RPMI8226 (cell line): Measurements from ENCODE around the gene NPTXR.
"Not testable (repeated sequence)": the region's sequence is repeated elsewhere in the genome, so short reads cannot be mapped to it uniquely, and the experiment has no call there.

Experiments used
- DNase-seq: peaks from one replicate; pipeline ENCODE4 v3.0.0-alpha.2; 2015

The NPTXR gene

DNA sequence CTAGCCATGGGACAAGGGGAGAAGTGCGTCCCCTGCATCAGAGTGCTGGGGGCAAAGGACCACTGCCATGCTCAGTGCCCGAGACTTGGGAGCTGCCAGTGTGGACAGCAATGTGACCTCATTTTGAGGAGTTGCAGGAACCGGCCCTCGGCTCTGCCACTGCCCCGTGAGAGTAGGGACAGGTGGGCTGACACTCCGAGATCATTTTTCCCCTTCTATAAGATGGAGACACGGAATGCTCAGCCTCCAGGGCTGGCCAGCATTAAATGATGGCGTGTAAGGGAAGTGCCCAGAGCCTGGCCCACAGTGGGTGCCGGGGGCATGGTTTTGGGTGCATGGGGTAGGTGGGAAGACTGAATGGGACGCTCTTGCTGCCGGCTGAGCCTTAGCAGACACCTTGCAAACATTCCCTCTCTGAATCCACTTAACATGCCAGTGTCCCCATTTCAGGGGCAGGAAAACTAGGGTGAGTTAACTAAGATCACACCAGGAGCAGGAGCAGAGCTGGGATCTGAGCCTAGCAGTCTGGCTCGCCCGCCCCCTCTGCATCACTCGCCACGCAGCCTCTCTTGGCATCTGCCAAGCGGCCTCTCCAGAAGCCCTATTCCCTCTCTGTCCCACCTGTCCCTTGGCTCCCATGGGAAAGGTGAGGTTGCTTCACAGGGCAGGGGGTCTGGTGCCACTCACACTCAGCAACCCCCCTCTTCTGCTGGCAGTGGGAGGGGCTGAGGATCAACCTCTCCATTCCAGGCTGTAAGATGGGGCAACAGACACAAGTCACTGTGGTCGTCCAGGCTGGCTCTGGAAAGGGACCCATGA is 13.6 kb downstream of the NPTXR start:
- DNase-seq, result no peak

DNA sequence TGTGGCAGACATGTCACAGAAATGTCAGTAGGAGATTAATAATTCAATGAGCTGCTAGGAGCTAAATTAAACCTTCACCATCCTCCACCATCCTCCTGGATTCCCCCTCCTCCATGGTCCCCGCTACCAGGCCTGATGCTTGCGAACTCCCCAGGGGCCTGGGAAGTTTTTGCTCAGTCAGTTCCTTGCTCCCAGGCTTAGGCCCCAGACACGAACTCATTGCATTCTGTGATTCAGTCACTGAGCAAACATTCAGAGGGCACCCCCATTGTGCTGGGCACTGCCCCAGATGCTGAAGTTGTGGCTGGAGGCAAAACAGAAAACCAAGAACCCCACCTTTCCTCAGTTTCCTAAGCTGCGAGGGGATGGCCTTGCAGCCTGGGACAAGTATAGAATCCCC is 14.3 kb downstream of the NPTXR start:
- DNase-seq, result no peak

DNA sequence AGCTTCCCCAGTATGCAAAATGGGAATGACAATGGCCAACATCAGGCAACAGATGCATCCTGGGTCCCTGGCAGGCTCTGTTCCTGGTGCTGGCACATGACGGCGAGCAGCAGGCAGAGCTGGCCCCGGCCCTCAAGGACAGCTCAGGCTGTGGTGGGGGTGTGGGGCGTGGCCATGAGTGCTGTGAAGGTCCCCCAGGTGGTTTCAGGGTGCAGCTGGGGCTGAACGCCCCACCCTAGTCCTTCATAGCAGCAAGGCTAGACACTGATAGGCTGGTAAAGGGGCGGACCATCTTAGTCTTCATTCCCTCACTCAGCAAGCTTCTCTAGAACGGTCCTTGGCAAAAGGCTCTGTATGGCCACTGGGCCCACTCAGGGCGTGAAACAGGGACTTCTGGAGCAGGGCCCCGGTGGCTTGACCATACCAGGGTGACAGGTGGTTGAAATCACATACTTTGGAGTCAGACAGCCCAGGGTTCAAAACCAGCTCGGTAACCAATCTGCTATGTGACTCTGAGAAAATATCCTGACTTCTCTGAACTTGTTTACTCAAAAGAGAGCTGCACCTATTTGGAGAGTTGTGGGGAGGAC is 15.1 kb downstream of the NPTXR start:
- DNase-seq, result no peak

DNA sequence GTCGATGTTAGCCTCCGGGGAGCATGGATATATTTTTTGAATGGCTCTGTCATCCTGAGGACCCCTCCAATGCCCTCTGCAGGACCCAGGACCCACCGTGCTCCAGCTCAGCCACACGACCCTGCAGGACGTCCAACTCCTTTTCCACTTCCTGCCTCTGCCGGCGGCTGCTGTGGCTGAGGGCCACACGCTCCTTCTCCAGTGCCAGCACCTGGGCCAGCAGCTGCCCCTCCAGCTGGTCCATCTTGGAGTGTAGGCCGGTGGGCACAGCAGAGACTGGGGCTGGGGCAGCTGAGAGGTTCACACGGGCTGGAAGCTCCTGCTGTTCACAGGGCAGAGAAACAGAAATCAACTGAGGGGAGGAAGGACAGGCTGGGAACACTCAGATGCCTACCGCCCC is 15.6 kb downstream of the NPTXR start:
- DNase-seq, result no peak

DNA sequence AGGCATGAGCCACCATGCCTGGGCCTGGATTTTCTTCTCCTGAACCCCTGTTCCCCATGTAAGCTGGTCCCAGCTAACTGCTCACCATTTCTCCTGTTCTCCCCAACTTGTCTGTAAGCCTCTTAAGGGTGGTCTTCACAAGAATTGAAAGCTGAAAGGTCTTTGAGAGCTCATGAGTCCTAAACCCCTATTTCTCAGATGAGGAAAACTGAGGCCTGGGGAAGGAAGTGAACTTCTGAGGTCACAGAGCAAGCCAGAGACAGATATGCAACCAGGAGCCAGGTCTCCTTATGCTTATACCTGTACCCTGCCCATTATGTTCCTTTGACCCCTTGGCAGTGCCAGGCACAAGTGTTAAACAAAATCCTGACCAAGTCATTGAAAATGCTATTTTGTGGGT is 16.3 kb downstream of the NPTXR start:
- no peak for DNase-seq

DNA sequence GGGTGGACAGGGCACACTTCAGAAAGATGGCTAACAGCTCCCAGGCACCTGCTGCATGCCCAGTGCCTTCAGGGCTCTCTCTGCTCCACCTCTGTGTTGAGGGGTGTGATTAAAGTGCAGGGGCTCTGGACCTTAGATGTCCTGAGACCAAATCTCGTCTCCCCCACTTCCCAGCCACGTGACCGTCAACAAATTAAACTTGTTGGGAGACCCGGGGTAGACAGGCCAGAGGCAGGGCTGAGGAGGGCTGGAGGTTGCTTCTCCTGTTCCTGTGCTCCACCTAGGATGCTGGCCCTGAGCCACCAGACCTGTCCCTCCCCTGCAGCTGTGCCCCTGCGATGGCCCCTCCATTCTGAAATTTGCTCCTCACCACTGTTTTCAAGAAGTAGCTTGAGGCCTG is 17.0 kb downstream of the NPTXR start:
- DNase-seq, result no peak

DNA sequence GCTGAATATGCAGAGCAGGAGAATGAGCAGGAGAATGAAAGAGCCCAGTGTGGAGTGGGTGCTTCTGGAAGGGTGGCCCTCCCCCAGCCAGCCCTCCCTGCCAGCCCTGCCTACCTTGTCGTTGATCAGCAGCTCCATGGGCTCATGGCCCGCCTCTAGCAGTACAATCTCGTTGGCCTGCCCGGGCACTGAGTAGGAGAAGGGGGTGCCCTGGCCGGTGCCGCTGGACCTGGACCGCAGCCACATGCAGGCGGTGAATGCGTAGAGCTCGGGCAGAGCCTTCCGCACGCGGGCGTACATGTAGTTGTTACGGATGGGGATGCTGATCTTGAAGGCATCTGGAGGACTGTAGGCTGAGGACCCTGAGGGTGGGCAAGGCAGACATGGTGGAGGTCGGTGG is 17.4 kb downstream of the NPTXR start:
- DNase-seq, result no peak

DNA sequence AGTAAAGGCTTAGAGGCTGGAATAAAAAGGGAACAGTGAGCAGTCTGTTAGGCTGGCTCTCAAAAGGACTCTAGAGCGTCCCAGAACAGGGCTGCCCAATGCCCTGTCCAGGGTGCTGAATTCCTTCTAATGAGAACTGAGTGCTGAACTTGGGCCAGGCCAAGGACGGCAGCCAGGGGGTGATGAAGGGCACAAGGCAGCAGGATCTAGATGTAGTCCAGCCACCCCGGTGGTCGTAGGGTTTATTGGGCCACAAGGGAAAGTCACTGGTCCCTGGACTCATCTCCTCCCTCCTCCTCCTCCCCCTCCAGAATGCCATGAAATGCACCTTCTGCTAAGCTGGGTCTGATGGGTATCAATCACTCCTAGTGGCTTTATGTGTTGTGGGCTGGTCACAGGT is 19.2 kb downstream of the NPTXR start:
- DNase-seq, result peak; percentile 88

DNA sequence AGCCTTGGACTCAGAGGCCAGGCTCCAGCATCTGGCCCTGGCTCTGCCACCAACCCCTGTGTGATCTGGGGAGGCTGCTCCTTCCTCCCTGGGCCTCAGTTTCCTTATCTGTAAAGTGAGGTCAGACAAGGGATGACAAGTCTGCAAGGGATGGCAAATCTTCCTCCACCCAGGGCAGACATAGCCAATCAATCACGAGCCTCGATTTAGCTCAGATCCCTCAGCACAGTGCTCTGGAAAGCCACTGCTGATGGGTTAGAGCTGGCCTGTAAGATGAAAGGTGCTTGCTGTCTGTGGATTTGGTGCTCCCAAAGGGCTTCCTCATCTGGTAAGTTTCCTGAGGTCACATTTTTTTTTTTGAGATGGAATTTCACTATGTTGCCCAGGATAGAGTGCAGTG is 20.2 kb downstream of the NPTXR start:
- no peak for DNase-seq

DNA sequence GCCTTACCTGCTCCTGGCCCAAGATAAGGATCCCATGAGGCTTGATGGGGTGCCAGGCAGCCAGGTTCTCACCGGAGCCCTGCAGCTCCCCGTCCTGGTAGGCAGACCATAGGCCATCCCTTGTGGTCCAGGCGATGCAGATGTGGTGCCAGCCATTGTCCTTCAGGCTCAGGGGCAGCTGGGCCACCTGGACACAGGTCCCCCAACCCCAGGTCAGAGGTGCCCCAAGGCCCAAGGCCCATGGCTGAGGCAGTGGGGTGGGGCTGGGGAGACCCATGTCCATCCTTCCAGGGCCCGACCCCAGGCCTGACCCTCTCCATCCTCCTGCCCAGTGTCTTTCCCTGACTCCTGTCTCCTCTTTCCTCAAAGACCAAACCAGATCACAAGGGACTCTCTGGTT is 20.8 kb downstream of the NPTXR start:
- no peak for DNase-seq

DNA sequence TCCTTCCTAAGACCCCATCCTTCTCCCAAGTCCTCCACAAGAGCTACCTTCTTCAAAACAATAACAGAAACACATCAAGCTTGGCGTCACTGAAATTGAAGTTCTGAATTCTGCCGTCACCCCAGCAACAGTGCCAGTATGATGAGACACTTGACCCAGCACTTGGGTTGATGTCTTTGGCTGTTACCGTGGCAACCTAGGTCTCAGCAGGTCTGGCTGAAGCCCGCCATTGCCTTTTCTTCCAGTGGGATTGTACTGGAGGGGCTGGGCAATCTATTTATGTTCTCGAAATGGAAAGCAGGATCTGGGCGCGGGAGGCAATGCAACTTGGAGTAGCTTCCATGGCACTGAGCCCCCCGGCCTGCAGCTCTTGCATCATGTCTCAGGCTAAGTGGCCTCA is 23.8 kb downstream of the NPTXR start:
- no peak for DNase-seq

DNA sequence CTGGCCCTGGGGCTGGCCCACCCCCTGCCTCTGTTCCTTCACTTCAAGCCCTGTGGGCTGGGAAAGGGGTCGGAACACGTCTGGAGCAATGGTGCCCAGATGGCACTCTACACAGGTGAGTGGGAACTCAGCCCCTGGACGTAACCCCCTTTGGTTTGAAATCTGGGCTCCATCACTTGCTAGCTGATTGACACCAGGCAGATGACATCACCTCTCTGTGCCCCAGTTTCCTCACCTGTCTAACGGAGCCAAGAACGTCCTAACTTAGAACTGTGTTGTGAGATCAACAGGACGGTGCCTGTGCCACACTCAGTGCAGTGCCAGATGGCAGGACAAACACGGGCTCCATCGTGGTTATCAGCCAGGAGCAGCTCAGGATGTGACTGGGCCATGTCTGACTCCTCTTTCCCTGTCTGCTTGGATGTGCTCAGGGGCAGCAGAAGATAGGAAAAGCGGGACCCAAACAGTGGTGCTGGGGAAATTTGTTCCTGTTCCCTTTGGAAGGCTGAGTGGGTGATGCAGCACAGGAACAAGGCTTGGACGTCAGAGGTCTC is 24.4 kb downstream of the NPTXR start:
- no peak for DNase-seq

DNA sequence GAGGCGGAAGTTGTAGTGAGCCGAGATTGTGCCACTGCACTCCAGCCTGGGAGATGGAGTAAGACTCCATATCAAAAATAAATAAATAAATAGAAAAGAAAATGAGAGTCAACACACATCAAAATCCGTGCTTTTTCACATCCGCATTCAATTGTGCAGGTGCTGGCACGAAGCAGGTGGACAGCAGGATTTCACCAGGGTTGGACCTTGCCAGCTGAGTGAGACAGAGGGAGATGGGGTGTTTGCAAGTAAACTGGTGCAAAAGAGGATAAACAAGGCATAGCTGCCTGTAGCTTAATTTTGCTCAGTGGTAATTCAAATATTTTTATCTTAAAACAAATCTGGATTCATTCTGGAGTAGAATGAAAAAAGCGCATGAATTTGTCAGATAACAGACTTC is 26.6 kb downstream of the NPTXR start:
- DNase-seq, result peak; percentile 71

DNA sequence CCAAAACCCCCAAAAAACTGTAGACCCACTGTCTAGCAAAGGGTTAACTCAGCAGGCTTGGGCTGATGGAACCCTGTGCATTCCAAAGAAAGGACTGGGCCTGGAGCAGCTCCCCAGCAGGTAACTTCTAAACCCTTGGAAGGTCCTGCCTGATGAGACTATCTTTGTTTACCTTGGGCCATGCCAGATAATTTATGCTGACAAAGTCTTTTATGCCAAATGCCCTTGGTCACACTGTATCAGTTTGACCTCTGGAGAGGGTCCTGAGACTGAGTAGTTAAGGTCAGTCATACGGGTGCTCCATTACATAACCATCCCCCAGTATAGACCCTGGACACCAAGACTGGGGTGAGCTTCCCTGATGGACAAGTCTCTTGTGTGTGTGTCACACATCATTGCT is 28.0 kb downstream of the NPTXR start:
- DNase-seq, result no peak

DNA sequence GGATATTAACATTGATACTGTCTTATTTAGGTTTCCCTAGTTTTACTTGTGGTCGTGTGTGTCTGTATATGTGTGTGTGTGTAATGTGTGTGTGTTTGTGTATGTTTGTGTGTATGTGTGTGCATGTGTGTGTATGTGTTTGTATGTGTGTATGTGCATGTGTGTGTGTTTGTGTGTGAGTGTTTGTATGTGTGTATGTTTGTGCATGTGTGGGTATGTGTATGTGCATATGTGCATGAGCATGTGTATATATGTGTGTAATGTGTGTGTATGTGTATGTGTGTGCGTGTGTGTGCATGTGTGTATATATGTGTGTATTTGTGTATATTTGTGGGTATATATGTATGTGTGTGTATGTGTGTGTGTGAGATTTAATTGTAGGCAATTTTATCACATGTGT is 32.6 kb downstream of the NPTXR start:
- no peak for DNase-seq

DNA sequence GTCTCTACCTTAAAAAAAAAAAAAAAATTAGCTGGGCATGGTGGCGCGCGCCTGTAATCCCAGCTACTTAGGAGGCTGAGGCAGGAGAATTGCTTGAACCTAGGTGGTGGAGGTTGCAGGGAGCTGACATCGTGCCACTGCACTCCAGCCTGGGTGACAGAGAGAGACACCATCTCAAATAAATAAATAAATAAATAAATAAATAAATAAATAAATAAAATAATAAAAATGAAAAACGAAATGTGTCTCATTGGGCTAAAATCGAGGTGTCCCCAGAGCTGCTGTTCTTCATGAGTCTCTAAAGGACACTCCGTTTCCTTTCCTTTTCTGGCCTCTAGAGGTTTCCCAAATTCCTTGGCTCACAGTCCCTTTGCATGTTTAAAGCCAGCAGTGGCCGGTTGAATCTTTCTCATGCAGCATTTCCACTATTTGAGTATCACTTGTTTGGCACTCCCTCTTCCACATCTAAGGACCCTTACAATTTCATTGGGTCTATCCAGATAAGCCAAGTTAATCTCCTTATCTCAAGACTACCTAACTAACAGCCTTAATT is 38.7 kb downstream of the NPTXR start:
- not testable (repeated sequence) for DNase-seq

DNA sequence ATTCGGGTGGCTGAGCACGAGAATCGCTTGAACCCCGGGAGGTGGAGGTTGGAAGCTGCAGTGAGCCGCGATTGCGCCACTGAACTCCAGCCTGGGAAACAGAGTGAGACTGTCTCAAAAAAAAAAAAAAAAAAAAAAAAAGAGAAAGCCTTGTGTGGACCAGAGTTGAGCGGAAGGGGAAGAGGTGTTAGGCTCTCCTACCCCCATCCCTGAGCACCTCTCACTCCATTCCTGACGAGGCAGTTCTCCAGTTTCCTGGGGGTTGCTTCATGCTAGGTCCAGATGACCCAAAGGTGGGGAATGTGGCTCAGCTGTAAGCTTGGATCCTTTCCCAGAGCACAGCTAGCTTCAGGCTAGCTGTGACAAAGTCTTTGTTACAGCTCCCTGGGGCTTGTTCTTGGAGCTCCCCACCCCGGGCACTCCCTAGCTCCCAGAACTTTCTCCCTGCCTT is 41.1 kb downstream of the NPTXR start:
- DNase-seq, result no peak

DNA sequence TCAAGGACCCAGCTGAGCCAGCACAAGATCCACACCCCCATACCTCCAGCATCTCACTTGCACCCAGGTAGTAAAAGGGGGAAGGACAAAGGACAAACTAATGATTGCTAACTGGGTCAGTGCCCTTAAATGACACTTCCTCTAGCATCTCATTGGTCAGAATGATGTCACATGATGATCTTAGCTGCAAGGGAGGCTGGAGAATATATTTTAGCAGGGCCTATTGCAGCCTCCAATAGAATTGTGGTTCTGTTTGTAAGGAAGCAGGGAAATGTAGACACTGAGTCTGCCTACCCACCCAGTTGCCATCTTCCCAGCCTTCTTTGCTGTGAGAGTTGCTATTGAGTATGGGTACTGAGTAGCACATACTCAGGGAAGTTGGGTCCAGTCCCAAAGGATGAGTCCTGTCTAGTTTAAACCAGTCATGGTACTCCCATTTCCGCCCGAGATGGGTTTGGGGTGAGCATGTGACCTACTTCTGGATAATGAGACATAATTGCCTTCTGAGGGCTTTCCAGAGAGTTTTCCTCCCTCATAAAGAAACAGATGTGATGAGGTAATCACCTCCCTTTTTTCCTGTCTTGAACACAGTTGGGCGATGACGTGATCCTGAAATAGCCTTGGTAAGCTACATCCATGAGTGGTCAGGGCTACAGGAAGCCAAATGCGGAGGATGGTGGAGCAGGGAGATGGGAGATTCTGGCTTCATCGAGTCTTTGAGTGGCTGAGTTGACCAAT is 44.4 kb downstream of the NPTXR start:
- DNase-seq, result no peak

DNA sequence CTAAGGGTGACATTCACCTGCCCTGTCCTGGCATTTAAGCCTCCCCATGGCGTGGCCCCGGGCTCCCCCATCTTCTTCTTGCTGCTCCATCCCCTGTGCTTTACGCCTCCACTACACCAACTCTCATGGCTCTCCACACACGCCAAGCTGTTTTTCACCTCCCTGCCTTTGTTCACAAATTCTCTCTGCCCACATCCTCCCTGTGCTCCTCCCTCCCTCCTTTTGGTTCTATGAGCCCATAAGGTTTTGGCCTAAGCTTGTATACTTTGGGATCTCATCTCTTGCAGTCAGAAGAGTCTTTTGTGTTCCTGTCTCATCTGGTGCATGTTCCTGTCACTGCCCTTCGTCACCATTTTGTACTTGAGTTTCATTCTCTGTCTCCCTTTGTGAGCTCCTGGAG is 45.3 kb downstream of the NPTXR start:
- DNase-seq, result no peak

DNA sequence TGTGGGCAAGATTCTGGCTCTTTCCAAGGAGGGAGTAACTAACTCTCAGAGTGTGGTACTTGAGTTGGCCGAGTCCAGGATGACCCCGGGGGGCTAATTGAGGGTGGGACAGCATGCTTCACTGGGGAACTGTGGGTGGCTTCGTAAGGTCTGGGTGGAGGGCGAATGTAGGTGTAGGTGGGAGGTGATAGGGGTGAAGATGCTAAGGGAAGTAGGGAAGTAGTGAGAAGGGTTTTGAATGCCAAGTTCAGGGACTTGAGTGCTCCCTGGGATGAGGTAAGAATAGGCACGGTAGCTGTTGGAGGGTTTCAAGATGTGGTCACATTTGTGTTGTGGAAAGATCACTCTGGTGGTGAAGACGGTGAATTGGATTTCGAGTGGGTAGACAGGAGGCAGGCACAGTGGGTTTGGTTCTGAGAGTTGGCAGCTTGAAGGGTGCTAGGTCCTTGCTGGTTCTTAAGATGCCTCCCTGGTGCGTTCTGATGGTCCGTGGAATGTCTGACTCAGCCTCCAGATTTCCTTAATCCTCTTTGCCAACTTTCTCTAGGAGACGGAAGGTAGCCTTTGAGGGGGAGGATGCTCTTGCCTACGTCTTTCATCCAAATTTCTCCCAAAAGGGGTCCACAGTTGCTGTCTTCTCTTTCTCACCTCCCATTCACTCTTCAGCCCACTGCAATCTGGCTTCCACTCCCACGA is 47.4 kb downstream of the NPTXR start:
- DNase-seq, result no peak

DNA sequence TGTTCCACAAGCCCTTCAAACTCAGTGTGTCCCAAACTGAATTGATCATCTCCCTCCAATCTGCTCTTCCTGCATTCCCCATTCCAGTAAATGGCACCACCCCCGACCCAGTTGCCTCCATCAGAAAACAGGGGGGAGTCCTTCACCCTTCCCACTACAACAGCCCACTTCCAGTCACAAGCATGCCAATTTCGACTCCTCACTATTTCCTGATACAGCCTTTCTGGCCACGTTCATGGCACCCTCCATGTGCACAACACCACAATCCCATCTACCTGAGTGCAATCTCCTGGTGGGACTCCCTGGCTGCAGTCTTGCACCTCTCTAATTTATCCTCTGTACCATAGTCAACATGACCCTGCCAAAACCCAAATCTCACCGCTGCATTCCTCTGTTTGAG is 48.3 kb downstream of the NPTXR start:
- no peak for DNase-seq

DNA sequence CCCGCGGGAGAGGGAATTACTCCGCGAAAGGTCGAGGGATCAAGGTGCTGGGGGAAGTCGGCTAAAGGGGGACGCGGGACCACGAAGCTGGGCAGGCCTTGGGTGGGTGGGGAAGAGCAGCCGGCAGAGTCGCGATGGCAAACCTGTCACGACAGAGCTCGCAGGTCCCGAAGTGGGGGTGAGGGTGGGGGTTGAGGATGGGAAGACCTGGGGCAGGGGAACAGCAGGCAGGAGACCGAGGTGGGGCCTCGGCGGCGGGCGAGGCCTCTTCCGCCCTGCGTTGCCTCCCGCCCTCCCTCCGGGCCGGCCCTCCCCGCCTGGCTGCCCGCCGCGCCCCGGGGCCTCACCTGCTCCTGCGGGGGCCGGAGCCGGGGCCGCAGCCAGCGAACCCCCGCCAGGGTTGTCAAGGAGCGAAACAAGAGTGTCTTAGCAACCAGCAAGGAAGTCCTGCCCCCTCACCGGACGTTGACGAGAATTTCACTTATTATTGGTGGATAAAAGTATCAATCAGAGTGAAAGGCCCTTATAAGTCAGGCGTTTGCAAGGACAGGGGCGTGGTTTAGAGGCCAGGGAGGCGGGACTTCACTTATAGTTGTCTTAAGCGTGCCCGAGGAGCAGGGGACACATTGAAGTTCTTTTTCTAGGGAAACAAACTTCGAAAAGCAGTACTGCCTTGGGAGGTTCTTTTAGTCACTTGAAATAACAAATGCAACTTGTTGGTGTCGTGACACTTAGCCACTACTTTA is 49.9 kb downstream of the NPTXR start, which contains the start of gene DNAL4:
Gene DNAL4 (minus strand): TSS at position 423 of the 746 bp plus-strand sequence. CDS start 11,412 bp downstream, outside the sequence.
- peak; percentile 97 for DNase-seq
